Stimulated activated CD8-positive, alpha-beta memory T cell treated with anti-CD3 and anti-CD28 coated beads, Interleukin-7, amount 100 ng/mL, for 4 hours (primary cell): ENCODE data around the gene ANKS1A.
"Not testable (repeated sequence)": the region's sequence is repeated elsewhere in the genome, so short reads cannot be mapped to it uniquely, and the experiment has no call there.

Experiments used
- DNase-seq, 2 donors: peaks; one replicate each; pipeline ENCODE4 v3.0.0-alpha.2; 2020; ENCODE audit warnings: low read depth in 2 of 2

ANKS1A gene

GRCh38 chr6:34888874-34889555 lies at the start of gene ANKS1A:
ANKS1A (plus strand) TSS chr6:34889255; CDS start chr6:34889403, 148 bp downstream.
- DNase-seq = peak; percentile 84 to 87

GRCh38 chr6:34839666-34840352 lies 49.2 kb upstream of the ANKS1A start:
- no peak for DNase-seq

GRCh38 chr6:34849066-34849465 lies 40.0 kb upstream of the ANKS1A start:
- DNase-seq = not testable (repeated sequence)

- no peak for DNase-seq
Observed at GRCh38 chr6:34851361-34851760, 37.7 kb upstream of the ANKS1A start.

GRCh38 chr6:34852406-34853085 lies 36.5 kb upstream of the ANKS1A start:
- no peak for DNase-seq

GRCh38 chr6:34855463-34855862 lies 33.6 kb upstream of the ANKS1A start:
- no peak for DNase-seq

GRCh38 chr6:34858681-34859080 lies 30.4 kb upstream of the ANKS1A start:
- DNase-seq = no peak

GRCh38 chr6:34859951-34860350 lies 29.1 kb upstream of the ANKS1A start:
- no peak for DNase-seq

GRCh38 chr6:34860776-34861175 lies 28.3 kb upstream of the ANKS1A start:
- no peak for DNase-seq

GRCh38 chr6:34864007-34864406 lies 25.0 kb upstream of the ANKS1A start:
- no peak for DNase-seq

GRCh38 chr6:34865107-34865506 lies 23.9 kb upstream of the ANKS1A start:
- DNase-seq = no peak

- DNase-seq = no peak
Observed at GRCh38 chr6:34866509-34866908, 22.5 kb upstream of the ANKS1A start.

GRCh38 chr6:34867484-34867883 lies 21.6 kb upstream of the ANKS1A start:
- DNase-seq = no peak

GRCh38 chr6:34871853-34872252 lies 17.2 kb upstream of the ANKS1A start:
- no peak for DNase-seq

- DNase-seq = no peak
Observed at GRCh38 chr6:34872332-34872731, 16.7 kb upstream of the ANKS1A start.

GRCh38 chr6:34875292-34876213 lies 13.5 kb upstream of the ANKS1A start:
- no peak for DNase-seq

- DNase-seq = no peak
Observed at GRCh38 chr6:34876472-34876871, 12.6 kb upstream of the ANKS1A start.

- DNase-seq = no peak
Observed at GRCh38 chr6:34877259-34877658, 11.8 kb upstream of the ANKS1A start.

GRCh38 chr6:34877869-34878485 lies 11.1 kb upstream of the ANKS1A start:
- no peak for DNase-seq

- not testable (repeated sequence) for DNase-seq
Observed at GRCh38 chr6:34884073-34884472, 5.0 kb upstream of the ANKS1A start.

GRCh38 chr6:34884996-34885395 lies 4.1 kb upstream of the ANKS1A start:
- DNase-seq = no peak
